ENCODE measurements around the gene PUS10.

Gene PUS10

GRCh38 chr2:60973705-60974104 lies 44.4 kb downstream of the PUS10 start:
- no peak for TF ChIP-seq CTCF (IDR thresholded peaks at IDR 0.05)

DNA sequence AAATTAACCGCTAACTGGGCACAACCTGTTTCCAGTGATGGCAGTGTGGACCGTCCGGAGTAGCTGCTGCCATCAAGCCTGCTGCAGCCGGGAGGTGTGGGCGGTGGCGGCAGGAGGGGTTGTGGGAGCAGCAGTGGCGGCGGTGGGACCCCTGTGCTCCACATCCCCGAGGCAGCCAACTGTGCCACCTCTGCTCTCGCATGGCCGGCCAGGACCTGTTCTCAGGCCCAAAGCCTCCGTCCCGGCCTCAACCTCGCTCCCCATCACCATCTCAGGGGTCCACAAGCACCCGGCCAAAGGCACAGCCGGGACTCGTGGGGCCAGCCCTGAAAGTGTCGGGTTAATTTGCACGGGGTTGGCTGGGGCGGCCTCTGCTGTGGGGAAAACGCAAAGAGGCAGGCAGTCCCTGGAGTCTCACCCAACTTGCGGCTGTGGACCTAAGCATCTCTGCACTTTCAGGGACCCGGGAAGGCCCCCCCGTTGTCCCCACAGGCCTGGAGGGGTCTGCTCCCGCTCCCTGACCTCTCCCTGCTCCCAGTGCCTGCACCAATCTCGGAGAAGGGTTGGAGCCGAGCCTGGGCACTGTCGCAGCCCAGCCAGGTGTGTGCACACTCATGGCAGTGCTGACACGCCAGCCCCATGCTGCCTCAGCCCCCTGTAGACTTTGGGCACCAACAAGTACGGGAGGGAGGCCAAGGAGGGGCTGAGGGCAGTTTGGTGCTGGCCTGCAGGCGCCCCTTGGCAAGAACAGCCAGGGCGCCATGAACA lies 45.0 kb downstream of the PUS10 start:
- no peak for TF ChIP-seq CTCF (IDR thresholded peaks at IDR 0.05)

- TF ChIP-seq CTCF (IDR thresholded peaks at IDR 0.05) = no peak
Measured at GRCh38 chr2:60966507-60967405, 51.3 kb downstream of the PUS10 start.

GRCh38 chr2:60965499-60965785 lies 52.6 kb downstream of the PUS10 start:
- TF ChIP-seq CTCF (IDR thresholded peaks at IDR 0.05) = no peak

DNA sequence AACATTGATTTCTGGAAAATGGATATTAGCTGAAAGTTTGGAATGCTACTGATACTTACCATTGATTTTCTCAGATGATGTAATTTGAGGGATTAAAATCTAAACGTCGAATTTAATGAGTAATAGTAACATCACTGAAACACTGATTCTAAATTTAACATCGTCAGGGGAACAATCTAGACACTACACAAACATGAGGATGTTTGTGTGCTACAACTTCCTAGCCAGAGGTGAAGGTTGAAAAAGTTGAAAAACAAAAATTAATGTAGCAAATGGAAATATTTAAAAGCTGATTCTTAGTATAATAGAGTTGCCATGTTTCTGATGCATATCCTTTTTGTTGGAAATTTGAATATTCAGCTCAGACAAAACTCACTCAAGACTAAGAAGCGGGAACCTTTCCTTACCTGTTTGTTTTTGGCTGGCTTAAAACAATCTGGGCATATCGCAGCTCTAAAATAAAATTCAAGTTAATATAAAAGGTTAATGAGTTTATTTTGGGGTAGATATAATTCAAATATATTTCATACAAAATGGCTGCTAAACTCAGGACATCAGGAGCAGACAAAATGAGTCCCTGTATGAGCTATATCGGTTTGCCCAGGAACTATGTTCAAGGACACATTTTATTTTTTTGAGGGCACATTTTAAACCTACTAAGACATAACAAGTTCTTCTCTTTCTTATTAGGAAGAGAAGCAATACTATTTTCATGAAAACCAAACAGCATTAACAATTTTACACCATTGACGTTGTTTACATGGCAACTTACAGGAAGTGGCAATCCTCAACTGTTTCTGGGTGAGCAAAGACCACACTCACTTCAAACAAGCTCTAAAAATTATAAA lies 53.2 kb downstream of the PUS10 start:
- TF ChIP-seq CTCF (IDR thresholded peaks at IDR 0.05) = no peak

- no peak for TF ChIP-seq CTCF (IDR thresholded peaks at IDR 0.05)
Measured at GRCh38 chr2:60963190-60963589, 54.9 kb downstream of the PUS10 start.

DNA sequence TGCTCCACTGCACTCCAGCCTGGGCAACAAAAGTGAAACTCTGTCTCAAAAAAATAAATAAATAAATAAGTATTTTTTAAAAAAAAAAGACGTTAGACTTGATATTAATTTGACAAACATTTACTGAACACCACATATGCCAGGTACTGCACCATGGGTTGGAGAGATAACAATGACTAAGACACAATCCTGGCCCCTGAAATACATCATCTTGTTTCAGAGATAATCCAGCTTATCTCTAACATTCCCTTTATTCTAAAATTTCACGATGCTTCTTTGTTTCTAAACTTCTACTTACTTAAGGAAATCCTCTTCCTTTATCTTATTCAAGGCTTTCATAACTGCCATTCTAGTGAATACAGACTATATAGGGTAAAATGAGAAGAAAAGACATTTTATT lies 55.5 kb downstream of the PUS10 start:
- TF ChIP-seq CTCF (IDR thresholded peaks at IDR 0.05) = no peak
